ENCODE measurements around the gene SULT6B1.
"Not testable (repeated sequence)": the region's sequence is repeated elsewhere in the genome, so short reads cannot be mapped to it uniquely, and the experiment has no call there.

Gene SULT6B1

GRCh38 chr2:37211212-37211611, 22.7 kb upstream of the SULT6B1 start:
- no peak for TF ChIP-seq CTCF (IDR thresholded peaks at IDR 0.05; ENCODE audit: low read depth, low read length)
- H3K36me3 ChIP-seq = peaks cover 87% of the 10 kb centered on the region
- peaks cover 4% of the 10 kb centered on the region; the same call in 1 of the 2 replicates for H3K9me3 ChIP-seq

GRCh38 chr2:37206760-37207159, 18.3 kb upstream of the SULT6B1 start:
- not testable (repeated sequence) for H3K4me3 ChIP-seq (ENCODE audit: low read depth, low read length); H3K9me3 ChIP-seq; DNase-seq; H3K27me3 ChIP-seq; H3K4me1 ChIP-seq
- peaks cover 98% of the 10 kb centered on the region for H3K36me3 ChIP-seq

More at GRCh38 chr2:37211212-37211611, 22.7 kb upstream of the SULT6B1 start:
- H3K27me3 ChIP-seq = no peaks in the 10 kb centered on the region
- peaks cover 4% of the 10 kb centered on the region; the same call in 1 of the 2 replicates for H3K4me1 ChIP-seq
- H3K4me3 ChIP-seq (ENCODE audit: low read depth, low read length) = no peak overlapping the region
- no peak for DNase-seq

- Histone ChIP-seq H3K4me1 (no peaks in the 10 kb centered on the region), H3K4me3 (ENCODE audit: low read depth, low read length) (no peak overlapping the region), H3K36me3 (peaks cover 98% of the 10 kb centered on the region), H3K9me3 (peaks cover 9% of the 10 kb centered on the region), H3K27me3 (no peaks in the 10 kb centered on the region)
- DNase-seq = no peak
- TF ChIP-seq CTCF (IDR thresholded peaks at IDR 0.05; ENCODE audit: low read depth, low read length) = no peak
Observed at GRCh38 chr2:37205689-37206341, 17.3 kb upstream of the SULT6B1 start.

- not testable (repeated sequence) for H3K4me1 ChIP-seq; DNase-seq; H3K4me3 ChIP-seq (ENCODE audit: low read depth, low read length); H3K27me3 ChIP-seq; H3K9me3 ChIP-seq
- peaks cover 96% of the 10 kb centered on the region for H3K36me3 ChIP-seq
Observed at GRCh38 chr2:37205071-37205661, 16.7 kb upstream of the SULT6B1 start.

GRCh38 chr2:37203708-37204107, 15.2 kb upstream of the SULT6B1 start:
- Histone ChIP-seq H3K9me3 (peaks cover 9% of the 10 kb centered on the region), H3K27me3 (no peaks in the 10 kb centered on the region), H3K4me1 (no peaks in the 10 kb centered on the region; the same call in 1 of the 2 replicates), H3K36me3 (peaks cover 89% of the 10 kb centered on the region), H3K4me3 (ENCODE audit: low read depth, low read length) (no peak overlapping the region)
- TF ChIP-seq CTCF (IDR thresholded peaks at IDR 0.05; ENCODE audit: low read depth, low read length) = no peak
- no peak for DNase-seq

- H3K36me3 ChIP-seq = peaks cover 74% of the 10 kb centered on the region
- TF ChIP-seq CTCF (IDR thresholded peaks at IDR 0.05; ENCODE audit: low read depth, low read length) = no peak
- H3K4me3 ChIP-seq (ENCODE audit: low read depth, low read length) = no peak overlapping the region
- no peaks in the 10 kb centered on the region; the same call in 1 of the 2 replicates for H3K4me1 ChIP-seq
- no peak for DNase-seq
- H3K27me3 ChIP-seq = no peaks in the 10 kb centered on the region
- peaks cover 7% of the 10 kb centered on the region for H3K9me3 ChIP-seq
Observed at GRCh38 chr2:37201766-37202165, 13.3 kb upstream of the SULT6B1 start.

- no peak for TF ChIP-seq CTCF (IDR thresholded peaks at IDR 0.05; ENCODE audit: low read depth, low read length)
- peaks cover 68% of the 10 kb centered on the region for H3K36me3 ChIP-seq
- DNase-seq = no peak
- H3K9me3 ChIP-seq = peaks cover 4% of the 10 kb centered on the region
- H3K4me3 ChIP-seq (ENCODE audit: low read depth, low read length) = no peak overlapping the region
- no peaks in the 10 kb centered on the region for H3K27me3 ChIP-seq
- H3K4me1 ChIP-seq = no peaks in the 10 kb centered on the region; the same call in 1 of the 2 replicates
Observed at GRCh38 chr2:37201208-37201607, 12.7 kb upstream of the SULT6B1 start.
